Measurements from ENCODE around the gene MAP3K21.

MAP3K21 gene

DNA sequence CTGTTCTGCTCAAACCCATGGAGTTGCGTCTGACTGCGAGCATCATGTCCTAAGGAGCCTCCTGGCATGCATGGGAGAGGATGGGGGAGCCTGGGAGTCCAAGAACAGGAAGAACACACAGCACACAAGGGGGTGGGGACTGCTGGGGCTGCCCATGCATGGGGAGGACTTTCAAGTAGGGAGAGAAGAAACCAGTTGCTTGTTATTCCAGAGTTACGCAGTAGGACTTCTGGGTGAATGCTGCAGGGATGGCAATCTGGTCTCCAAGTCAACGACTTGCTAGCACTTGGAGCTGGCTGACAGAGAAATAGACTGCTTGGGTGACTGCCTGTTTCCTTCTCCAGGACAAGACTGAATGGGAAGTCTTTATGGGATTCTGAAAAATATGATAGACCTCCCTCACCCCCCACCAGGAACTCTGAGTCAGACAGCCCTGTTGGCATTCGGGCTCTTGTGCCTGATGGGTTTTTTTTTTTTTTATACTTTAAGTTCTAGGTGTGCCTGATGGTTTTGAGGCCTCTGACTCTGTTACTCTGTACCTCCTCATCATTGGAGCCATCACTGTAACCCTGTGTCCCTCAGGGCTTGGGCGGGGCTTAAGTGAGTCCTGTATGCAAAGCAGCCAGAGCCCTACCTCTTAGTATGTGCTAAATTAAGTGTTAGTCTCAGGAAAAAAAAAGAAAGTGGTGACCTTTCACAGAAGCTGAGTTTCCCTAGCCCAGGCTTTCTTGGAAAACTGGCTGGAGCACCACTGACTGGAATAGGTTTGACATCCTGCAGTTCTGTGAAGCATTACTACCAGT, 30.3 kb downstream of the MAP3K21 start:
- H3K4me3 ChIP-seq (ENCODE audit: low read length in 2 of 2) = no peak overlapping the region
- H3K27ac ChIP-seq (ENCODE audit: low read depth in 2 of 2, low read length in 2 of 2) = no peak overlapping the region
- no peak overlapping the region for H3K9ac ChIP-seq (ENCODE audit: low read depth in 1 of 2, low read length in 2 of 2)
- H3K4me1 ChIP-seq (ENCODE audit: control insufficient read depth in 2 of 2, insufficient read depth in 2 of 2, low read length in 2 of 2) = peaks cover 0 to 2% of the 10 kb centered on the region in 2 donors
- no peaks in the 10 kb centered on the region for H3K9me3 ChIP-seq (ENCODE audit: control insufficient read depth in 2 of 2, low read length in 2 of 2)
- H3K27me3 ChIP-seq (ENCODE audit: control insufficient read depth in 2 of 2, insufficient read depth in 2 of 2, low read length in 2 of 2) = no peaks in the 10 kb centered on the region
- H3K36me3 ChIP-seq (ENCODE audit: control insufficient read depth in 2 of 2, insufficient read depth in 2 of 2, low read length in 2 of 2) = peaks cover 6 to 11% of the 10 kb centered on the region in 2 donors

DNA sequence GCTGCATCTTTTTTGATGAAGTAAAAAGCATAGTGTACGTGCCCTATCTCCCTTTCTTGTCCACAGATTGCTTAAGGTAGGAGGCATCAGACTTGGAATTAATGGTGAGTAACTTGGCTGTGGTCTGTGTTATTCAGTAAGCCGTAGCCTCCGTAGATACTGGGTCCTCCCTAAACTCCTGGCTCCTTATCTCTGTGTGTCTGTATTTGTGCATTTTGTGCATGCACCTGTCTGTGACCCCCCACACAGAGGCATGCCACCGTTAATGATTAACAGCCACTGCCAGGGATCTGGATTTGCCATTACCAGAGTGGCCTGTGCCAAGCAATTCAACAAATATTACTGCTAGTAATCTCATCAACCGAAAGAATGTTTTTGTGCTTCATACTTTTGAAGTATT, 31.9 kb downstream of the MAP3K21 start:
- Histone ChIP-seq H3K27ac (ENCODE audit: low read depth in 2 of 2, low read length in 2 of 2) (no peak overlapping the region), H3K9ac (ENCODE audit: low read depth in 1 of 2, low read length in 2 of 2) (no peak overlapping the region), H3K27me3 (ENCODE audit: control insufficient read depth in 2 of 2, insufficient read depth in 2 of 2, low read length in 2 of 2) (no peaks in the 10 kb centered on the region), H3K4me3 (ENCODE audit: low read length in 2 of 2) (no peak overlapping the region), H3K4me1 (ENCODE audit: control insufficient read depth in 2 of 2, insufficient read depth in 2 of 2, low read length in 2 of 2) (peaks cover 0 to 2% of the 10 kb centered on the region in 2 donors), H3K9me3 (ENCODE audit: control insufficient read depth in 2 of 2, low read length in 2 of 2) (no peaks in the 10 kb centered on the region), H3K36me3 (ENCODE audit: control insufficient read depth in 2 of 2, insufficient read depth in 2 of 2, low read length in 2 of 2) (peaks cover 6 to 11% of the 10 kb centered on the region in 2 donors)

- Histone ChIP-seq H3K27me3 (ENCODE audit: control insufficient read depth in 2 of 2, insufficient read depth in 2 of 2, low read length in 2 of 2) (no peaks in the 10 kb centered on the region), H3K27ac (ENCODE audit: low read depth in 2 of 2, low read length in 2 of 2) (no peak overlapping the region), H3K4me1 (ENCODE audit: control insufficient read depth in 2 of 2, insufficient read depth in 2 of 2, low read length in 2 of 2) (peaks cover 0 to 2% of the 10 kb centered on the region in 2 donors), H3K9ac (ENCODE audit: low read depth in 1 of 2, low read length in 2 of 2) (no peak overlapping the region), H3K36me3 (ENCODE audit: control insufficient read depth in 2 of 2, insufficient read depth in 2 of 2, low read length in 2 of 2) (peaks cover 6 to 11% of the 10 kb centered on the region in 2 donors), H3K9me3 (ENCODE audit: control insufficient read depth in 2 of 2, low read length in 2 of 2) (no peaks in the 10 kb centered on the region), H3K4me3 (ENCODE audit: low read length in 2 of 2) (no peak overlapping the region)
Measured at GRCh38 chr1:233359905-233360304, 32.4 kb downstream of the MAP3K21 start.

GRCh38 chr1:233360525-233361102, 33.1 kb downstream of the MAP3K21 start:
- Histone ChIP-seq H3K36me3 (ENCODE audit: control insufficient read depth in 2 of 2, insufficient read depth in 2 of 2, low read length in 2 of 2) (peaks cover 4 to 10% of the 10 kb centered on the region in 2 donors), H3K9ac (ENCODE audit: low read depth in 1 of 2, low read length in 2 of 2) (no peak overlapping the region), H3K9me3 (ENCODE audit: control insufficient read depth in 2 of 2, low read length in 2 of 2) (no peaks in the 10 kb centered on the region), H3K27ac (ENCODE audit: low read depth in 2 of 2, low read length in 2 of 2) (no peak overlapping the region), H3K27me3 (ENCODE audit: control insufficient read depth in 2 of 2, insufficient read depth in 2 of 2, low read length in 2 of 2) (no peaks in the 10 kb centered on the region), H3K4me3 (ENCODE audit: low read length in 2 of 2) (no peak overlapping the region), H3K4me1 (ENCODE audit: control insufficient read depth in 2 of 2, insufficient read depth in 2 of 2, low read length in 2 of 2) (peaks cover 0 to 2% of the 10 kb centered on the region in 2 donors)

GRCh38 chr1:233361876-233362275, 34.4 kb downstream of the MAP3K21 start:
- H3K4me1 ChIP-seq (ENCODE audit: control insufficient read depth in 2 of 2, insufficient read depth in 2 of 2, low read length in 2 of 2) = peaks cover 0 to 2% of the 10 kb centered on the region in 2 donors
- H3K27me3 ChIP-seq (ENCODE audit: control insufficient read depth in 2 of 2, insufficient read depth in 2 of 2, low read length in 2 of 2) = no peaks in the 10 kb centered on the region
- no peaks in the 10 kb centered on the region for H3K9me3 ChIP-seq (ENCODE audit: control insufficient read depth in 2 of 2, low read length in 2 of 2)
- no peak overlapping the region for H3K4me3 ChIP-seq (ENCODE audit: low read length in 2 of 2)
- no peak overlapping the region for H3K9ac ChIP-seq (ENCODE audit: low read depth in 1 of 2, low read length in 2 of 2)
- H3K27ac ChIP-seq (ENCODE audit: low read depth in 2 of 2, low read length in 2 of 2) = no peak overlapping the region
- H3K36me3 ChIP-seq (ENCODE audit: control insufficient read depth in 2 of 2, insufficient read depth in 2 of 2, low read length in 2 of 2) = peaks cover 0 to 7% of the 10 kb centered on the region in 2 donors

- Histone ChIP-seq H3K27me3 (ENCODE audit: control insufficient read depth in 2 of 2, insufficient read depth in 2 of 2, low read length in 2 of 2) (no peaks in the 10 kb centered on the region), H3K4me3 (ENCODE audit: low read length in 2 of 2) (no peak overlapping the region), H3K4me1 (ENCODE audit: control insufficient read depth in 2 of 2, insufficient read depth in 2 of 2, low read length in 2 of 2) (peaks cover 0 to 2% of the 10 kb centered on the region in 2 donors), H3K27ac (ENCODE audit: low read depth in 2 of 2, low read length in 2 of 2) (no peak overlapping the region), H3K9me3 (ENCODE audit: control insufficient read depth in 2 of 2, low read length in 2 of 2) (no peaks in the 10 kb centered on the region), H3K9ac (ENCODE audit: low read depth in 1 of 2, low read length in 2 of 2) (no peak overlapping the region), H3K36me3 (ENCODE audit: control insufficient read depth in 2 of 2, insufficient read depth in 2 of 2, low read length in 2 of 2) (peaks cover 0 to 4% of the 10 kb centered on the region in 2 donors)
Measured at GRCh38 chr1:233362743-233363142, 35.2 kb downstream of the MAP3K21 start.

GRCh38 chr1:233364026-233364425, 36.5 kb downstream of the MAP3K21 start:
- Histone ChIP-seq H3K27me3 (ENCODE audit: control insufficient read depth in 2 of 2, insufficient read depth in 2 of 2, low read length in 2 of 2) (no peaks in the 10 kb centered on the region), H3K4me1 (ENCODE audit: control insufficient read depth in 2 of 2, insufficient read depth in 2 of 2, low read length in 2 of 2) (peaks cover 0 to 2% of the 10 kb centered on the region in 2 donors), H3K9me3 (ENCODE audit: control insufficient read depth in 2 of 2, low read length in 2 of 2) (no peaks in the 10 kb centered on the region), H3K27ac (ENCODE audit: low read depth in 2 of 2, low read length in 2 of 2) (no peak overlapping the region), H3K36me3 (ENCODE audit: control insufficient read depth in 2 of 2, insufficient read depth in 2 of 2, low read length in 2 of 2) (peaks cover 0 to 4% of the 10 kb centered on the region in 2 donors), H3K4me3 (ENCODE audit: low read length in 2 of 2) (no peak overlapping the region), H3K9ac (ENCODE audit: low read depth in 1 of 2, low read length in 2 of 2) (no peak overlapping the region)

DNA sequence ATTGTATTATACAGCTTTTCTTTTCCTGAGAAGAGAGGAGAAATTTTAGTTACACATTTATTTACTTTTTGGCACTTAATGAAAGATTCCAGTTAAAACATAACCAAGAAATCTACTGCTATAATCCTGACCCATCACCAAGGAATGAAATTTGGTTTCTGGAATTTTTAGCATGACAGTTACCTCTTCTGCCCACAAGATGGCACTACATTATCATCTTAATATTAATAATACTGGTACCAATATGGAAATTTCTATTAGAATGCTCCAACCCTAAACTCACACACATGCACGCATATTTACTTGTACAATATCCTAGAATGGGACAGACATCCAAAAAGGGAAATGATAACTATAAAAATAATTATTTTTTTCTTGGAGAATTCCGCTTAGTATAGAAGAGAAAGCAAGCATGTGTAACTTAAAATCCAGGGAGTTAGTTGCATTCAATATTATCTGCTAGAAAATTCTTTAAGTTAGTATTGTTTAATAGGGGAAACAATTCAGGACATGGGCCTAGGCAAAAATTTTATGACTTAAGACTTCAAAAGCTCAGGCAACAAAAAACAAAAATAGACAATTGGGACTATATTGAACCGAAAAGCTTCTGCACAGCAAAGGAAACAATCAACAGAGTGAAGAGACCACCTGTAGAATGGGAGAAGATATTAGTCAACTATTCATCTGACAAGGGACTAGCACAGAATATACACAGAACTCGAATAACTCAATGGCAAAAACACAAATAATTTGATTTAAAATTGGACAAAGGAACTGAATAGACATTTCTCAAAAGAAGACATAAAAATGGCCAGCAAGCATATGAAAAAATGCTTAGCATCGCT, 37.4 kb downstream of the MAP3K21 start:
- Histone ChIP-seq H3K27me3 (ENCODE audit: control insufficient read depth in 2 of 2, insufficient read depth in 2 of 2, low read length in 2 of 2) (no peaks in the 10 kb centered on the region), H3K9me3 (ENCODE audit: control insufficient read depth in 2 of 2, low read length in 2 of 2) (no peaks in the 10 kb centered on the region), H3K9ac (ENCODE audit: low read depth in 1 of 2, low read length in 2 of 2) (no peak overlapping the region), H3K4me1 (ENCODE audit: control insufficient read depth in 2 of 2, insufficient read depth in 2 of 2, low read length in 2 of 2) (peaks cover 0 to 1% of the 10 kb centered on the region in 2 donors), H3K4me3 (ENCODE audit: low read length in 2 of 2) (no peak overlapping the region), H3K36me3 (ENCODE audit: control insufficient read depth in 2 of 2, insufficient read depth in 2 of 2, low read length in 2 of 2) (peaks cover 0 to 4% of the 10 kb centered on the region in 2 donors), H3K27ac (ENCODE audit: low read depth in 2 of 2, low read length in 2 of 2) (no peak overlapping the region)

- H3K4me3 ChIP-seq (ENCODE audit: low read length in 2 of 2) = no peak overlapping the region
- H3K9me3 ChIP-seq (ENCODE audit: control insufficient read depth in 2 of 2, low read length in 2 of 2) = no peaks in the 10 kb centered on the region
- H3K27ac ChIP-seq (ENCODE audit: low read depth in 2 of 2, low read length in 2 of 2) = no peak overlapping the region
- no peaks in the 10 kb centered on the region for H3K27me3 ChIP-seq (ENCODE audit: control insufficient read depth in 2 of 2, insufficient read depth in 2 of 2, low read length in 2 of 2)
- no peak overlapping the region for H3K9ac ChIP-seq (ENCODE audit: low read depth in 1 of 2, low read length in 2 of 2)
- peaks cover 0 to 4% of the 10 kb centered on the region in 2 donors for H3K36me3 ChIP-seq (ENCODE audit: control insufficient read depth in 2 of 2, insufficient read depth in 2 of 2, low read length in 2 of 2)
- no peaks in the 10 kb centered on the region for H3K4me1 ChIP-seq (ENCODE audit: control insufficient read depth in 2 of 2, insufficient read depth in 2 of 2, low read length in 2 of 2)
Measured at GRCh38 chr1:233366575-233366974, 39.1 kb downstream of the MAP3K21 start.
